Neural progenitor cell (in vitro differentiated cells): ENCODE measurements around the gene MFSD12. TPM values are rescaled to one million over a fixed set of nuclear protein-coding genes. Genes with fewer than 3 reads are reported as not detected.

Experiments
- DNase-seq: peaks from one replicate; pipeline ENCODE4 v3.0.0-alpha.2; 2016; ENCODE audit warnings: low spot score
- H2AFZ ChIP-seq: fragments of 200-600 bp; sonication (generic); replicated peaks from 2 replicates; pipeline ENCODE4 v1.6.1; 2016; ENCODE audit warnings: antibody characterized with exemption
- H3F3A ChIP-seq: fragments of 200-600 bp; sonication (generic); 2 replicates; pipeline ENCODE4 v1.6.1; 2016; ENCODE audit warnings: antibody characterized with exemption, low read depth
- H3K27ac ChIP-seq: fragments of 200-600 bp; sonication (generic); 2 replicates; pipeline ENCODE4 v1.5.1; 2016; ENCODE audit warnings: mild to moderate bottlenecking
- H3K27me3 ChIP-seq: fragments of 200-600 bp; sonication (generic); 2 replicates; pipeline ENCODE4 v1.6.1; 2016; ENCODE audit warnings: mild to moderate bottlenecking, moderate library complexity
- H3K36me3 ChIP-seq: fragments of 200-600 bp; sonication (generic); 2 replicates; pipeline ENCODE4 v1.5.1; 2016
- H3K4me1 ChIP-seq: fragments of 200-600 bp; sonication (generic); 2 replicates; pipeline ENCODE4 v1.6.1; 2016; ENCODE audit warnings: mixed run types
- H3K4me2 ChIP-seq: fragments of 200-600 bp; sonication (generic); 2 replicates; pipeline ENCODE4 v1.6.1; 2016
- H3K4me3 ChIP-seq: fragments of 200-600 bp; sonication (generic); 2 replicates; pipeline ENCODE4 v1.5.1; 2016
- H3K79me2 ChIP-seq: fragments of 200-600 bp; sonication (generic); 2 replicates; pipeline ENCODE4 v1.6.1; 2016; ENCODE audit warnings: low read depth
- H3K9ac ChIP-seq: fragments of 200-600 bp; sonication (generic); 2 replicates; pipeline ENCODE4 v1.6.1; 2016
- H3K9me3 ChIP-seq: fragments of 200-600 bp; sonication (generic); 2 replicates; pipeline ENCODE4 v1.5.1; 2016; ENCODE audit warnings: low read depth
- H4K20me1 ChIP-seq: fragments of 200-600 bp; sonication (generic); 2 replicates; pipeline ENCODE4 v1.6.1; 2016; ENCODE audit warnings: low read depth
- H3K27ac Mint-ChIP-seq: 3 replicates; pipeline ENCODE4 v1.8.0; 2021; ENCODE audit warnings: mixed read lengths
- H3K27me3 Mint-ChIP-seq: 2 replicates; pipeline ENCODE4 v1.8.0; 2022; ENCODE audit warnings: low read depth, mild to moderate bottlenecking, inconsistent platforms, moderate library complexity, mixed read lengths; ENCODE audit not compliant: insufficient read depth
- H3K36me3 Mint-ChIP-seq: 3 replicates; pipeline ENCODE4 v1.8.0; 2021; ENCODE audit warnings: mixed read lengths
- H3K4me1 Mint-ChIP-seq: 3 replicates; pipeline ENCODE4 v1.8.0; 2021; ENCODE audit warnings: mixed read lengths
- H3K4me3 Mint-ChIP-seq: 3 replicates; pipeline ENCODE4 v1.8.0; 2021; ENCODE audit warnings: mild to moderate bottlenecking, moderate library complexity, mixed read lengths
- H3K9me3 Mint-ChIP-seq: 3 replicates; pipeline ENCODE4 v1.8.0; 2020; ENCODE audit warnings: mixed read lengths
- EZH2 ChIP-seq: fragments of 200-600 bp; sonication (generic); IDR thresholded peaks from 2 replicates; pipeline ENCODE4 v1.6.1; 2017; ENCODE audit warnings: antibody characterized with exemption, mild to moderate bottlenecking, moderate library complexity
- EZH2phosphoT487 ChIP-seq: fragments of 200-600 bp; sonication (generic); IDR thresholded peaks from 2 replicates; pipeline ENCODE4 v1.6.1; 2017; ENCODE audit warnings: antibody characterized with exemption
- total RNA-seq: library from RNA; depleted of rRNA; stranded (reverse); fragments of >200 nt; gene quantifications from 2 replicates; pipeline ENCODE4 v1.2.3, GENCODE V29; 2015; ENCODE audit warnings: low replicate concordance
- TF ChIP-seq, protein P1 (sequence below): fragments of 200-600 bp; sonication (generic); IDR thresholded peaks from 2 replicates; pipeline ENCODE4 v1.5.1; 2017; ENCODE audit warnings: antibody characterized with exemption, mild to moderate bottlenecking

MFSD12 gene
- total RNA-seq, 1 donor from 2014 or later, result 34.1 TPM

DNA sequence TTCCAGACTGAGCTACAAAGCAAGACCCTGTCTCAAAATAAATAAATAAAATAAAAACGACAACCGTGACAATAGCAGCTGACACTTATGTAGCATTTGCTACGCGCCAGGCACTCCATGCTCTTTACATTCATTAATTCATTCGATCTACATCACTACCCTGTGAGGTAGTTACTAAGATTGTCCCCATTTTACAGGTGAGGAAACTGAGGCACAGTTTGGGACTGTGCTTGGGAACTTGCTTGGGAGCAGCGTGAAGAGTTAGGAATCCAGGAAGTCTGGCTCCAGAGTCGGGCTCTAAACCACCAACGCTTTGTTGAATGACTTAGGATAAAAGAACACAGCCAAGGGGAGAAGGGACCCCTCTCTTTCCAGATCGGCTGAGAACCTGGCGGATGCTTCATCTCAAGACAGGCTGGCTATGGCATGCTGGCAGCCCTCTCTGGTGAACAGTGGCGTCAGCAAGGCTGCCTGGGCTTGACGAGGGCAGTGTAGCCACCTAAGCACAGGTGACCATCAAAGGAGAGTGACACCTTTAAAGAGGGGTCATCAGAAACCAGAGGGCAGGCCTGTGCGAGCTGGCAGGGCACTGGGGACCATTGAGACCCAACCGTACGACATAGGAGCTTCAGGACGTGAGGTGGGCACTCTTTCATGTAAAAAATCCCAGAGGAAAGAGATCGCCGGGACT lies 57.5 kb downstream of the MFSD12 start:
- Mint-ChIP-seq H3K9me3 (no peaks in the 10 kb centered on the region), H3K36me3 (peaks cover 8% of the 10 kb centered on the region), H3K27me3 (peaks cover 2% of the 10 kb centered on the region), H3K27ac (peak overlapping the region; percentile 92), H3K4me3 (peak overlapping the region; percentile 93), H3K4me1 (peaks cover 21% of the 10 kb centered on the region)
- H3K4me2 ChIP-seq, result peak overlapping the region; percentile 85
- no peaks in the 10 kb centered on the region for H3K36me3 ChIP-seq
- DNase-seq, result no peak
- no peaks in the 10 kb centered on the region for H3K9me3 ChIP-seq
- H2AFZ ChIP-seq, result peak overlapping the region; percentile 99
- peak overlapping the region; percentile 98 for H3K27ac ChIP-seq
- TF ChIP-seq EZH2 (no peak), EZH2phosphoT487 (no peak)
- TF ChIP-seq, protein P1, sequence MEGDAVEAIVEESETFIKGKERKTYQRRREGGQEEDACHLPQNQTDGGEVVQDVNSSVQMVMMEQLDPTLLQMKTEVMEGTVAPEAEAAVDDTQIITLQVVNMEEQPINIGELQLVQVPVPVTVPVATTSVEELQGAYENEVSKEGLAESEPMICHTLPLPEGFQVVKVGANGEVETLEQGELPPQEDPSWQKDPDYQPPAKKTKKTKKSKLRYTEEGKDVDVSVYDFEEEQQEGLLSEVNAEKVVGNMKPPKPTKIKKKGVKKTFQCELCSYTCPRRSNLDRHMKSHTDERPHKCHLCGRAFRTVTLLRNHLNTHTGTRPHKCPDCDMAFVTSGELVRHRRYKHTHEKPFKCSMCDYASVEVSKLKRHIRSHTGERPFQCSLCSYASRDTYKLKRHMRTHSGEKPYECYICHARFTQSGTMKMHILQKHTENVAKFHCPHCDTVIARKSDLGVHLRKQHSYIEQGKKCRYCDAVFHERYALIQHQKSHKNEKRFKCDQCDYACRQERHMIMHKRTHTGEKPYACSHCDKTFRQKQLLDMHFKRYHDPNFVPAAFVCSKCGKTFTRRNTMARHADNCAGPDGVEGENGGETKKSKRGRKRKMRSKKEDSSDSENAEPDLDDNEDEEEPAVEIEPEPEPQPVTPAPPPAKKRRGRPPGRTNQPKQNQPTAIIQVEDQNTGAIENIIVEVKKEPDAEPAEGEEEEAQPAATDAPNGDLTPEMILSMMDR, result no peak
- H3K79me2 ChIP-seq, result peaks cover 27% of the 10 kb centered on the region
- peak overlapping the region; percentile 83 for H3K4me3 ChIP-seq
- no peaks in the 10 kb centered on the region for H4K20me1 ChIP-seq
- H3K4me1 ChIP-seq, result peaks cover 9% of the 10 kb centered on the region
- H3K27me3 ChIP-seq, result no peaks in the 10 kb centered on the region
- peaks cover 3% of the 10 kb centered on the region for H3F3A ChIP-seq
- peak overlapping the region; percentile 98 for H3K9ac ChIP-seq

DNA sequence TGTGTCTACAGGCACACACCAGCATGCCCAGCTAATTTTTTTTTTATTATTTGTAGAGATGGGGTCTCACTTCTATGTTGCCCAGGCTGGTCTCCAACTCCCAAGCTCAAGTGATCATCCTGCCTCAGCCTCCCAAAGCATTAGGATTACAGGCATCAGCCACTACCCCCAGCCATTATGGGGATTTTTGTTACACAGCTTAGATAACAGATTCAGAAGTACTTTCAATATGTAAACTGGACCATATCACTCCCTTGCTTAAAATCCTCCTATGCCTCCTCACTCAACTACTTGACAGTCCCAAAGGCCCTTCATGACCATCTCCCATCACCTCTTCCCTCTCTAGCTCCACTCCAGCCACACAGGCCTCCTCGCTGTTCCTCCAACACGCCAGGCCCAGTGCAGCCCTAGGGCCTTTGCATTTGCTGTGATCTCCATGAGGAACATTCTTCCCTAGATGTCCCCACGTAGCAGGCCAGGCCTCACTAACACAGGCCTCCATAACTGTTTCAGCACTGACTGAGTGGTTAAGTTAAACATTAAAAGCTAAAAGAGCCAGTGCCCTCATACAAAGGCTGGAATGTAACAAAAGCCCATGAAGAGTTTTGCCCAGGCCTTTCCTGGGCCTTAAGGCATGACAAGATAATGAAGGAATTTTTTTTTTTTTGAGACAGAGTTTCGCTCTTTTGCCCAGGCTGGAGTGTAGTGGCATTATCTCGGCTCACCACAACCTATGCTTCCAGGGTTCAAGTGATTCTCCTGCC lies 59.4 kb downstream of the MFSD12 start:
- H3K4me3 ChIP-seq, result no peak overlapping the region
- H3K36me3 ChIP-seq, result no peaks in the 10 kb centered on the region
- no peak overlapping the region for H3K4me2 ChIP-seq
- no peaks in the 10 kb centered on the region for H4K20me1 ChIP-seq
- peaks cover 12% of the 10 kb centered on the region for H3K36me3 Mint-ChIP-seq
- H3K9me3 Mint-ChIP-seq, result no peaks in the 10 kb centered on the region
- peaks cover 6% of the 10 kb centered on the region for H3K4me1 ChIP-seq
- H3K4me1 Mint-ChIP-seq, result peaks cover 13% of the 10 kb centered on the region
- H2AFZ ChIP-seq, result no peak overlapping the region
- H3K27ac ChIP-seq, result no peak overlapping the region
- no peak for DNase-seq
- TF ChIP-seq, protein P1, result no peak
- TF ChIP-seq EZH2, result no peak
- TF ChIP-seq EZH2phosphoT487, result no peak
- H3K79me2 ChIP-seq, result peaks cover 27% of the 10 kb centered on the region
- no peaks in the 10 kb centered on the region for H3F3A ChIP-seq
- H3K9ac ChIP-seq, result no peak overlapping the region
- H3K4me3 Mint-ChIP-seq, result no peak overlapping the region
- no peak overlapping the region for H3K27ac Mint-ChIP-seq
- H3K9me3 ChIP-seq, result no peaks in the 10 kb centered on the region
- H3K27me3 Mint-ChIP-seq, result no peaks in the 10 kb centered on the region
- no peaks in the 10 kb centered on the region for H3K27me3 ChIP-seq

DNA sequence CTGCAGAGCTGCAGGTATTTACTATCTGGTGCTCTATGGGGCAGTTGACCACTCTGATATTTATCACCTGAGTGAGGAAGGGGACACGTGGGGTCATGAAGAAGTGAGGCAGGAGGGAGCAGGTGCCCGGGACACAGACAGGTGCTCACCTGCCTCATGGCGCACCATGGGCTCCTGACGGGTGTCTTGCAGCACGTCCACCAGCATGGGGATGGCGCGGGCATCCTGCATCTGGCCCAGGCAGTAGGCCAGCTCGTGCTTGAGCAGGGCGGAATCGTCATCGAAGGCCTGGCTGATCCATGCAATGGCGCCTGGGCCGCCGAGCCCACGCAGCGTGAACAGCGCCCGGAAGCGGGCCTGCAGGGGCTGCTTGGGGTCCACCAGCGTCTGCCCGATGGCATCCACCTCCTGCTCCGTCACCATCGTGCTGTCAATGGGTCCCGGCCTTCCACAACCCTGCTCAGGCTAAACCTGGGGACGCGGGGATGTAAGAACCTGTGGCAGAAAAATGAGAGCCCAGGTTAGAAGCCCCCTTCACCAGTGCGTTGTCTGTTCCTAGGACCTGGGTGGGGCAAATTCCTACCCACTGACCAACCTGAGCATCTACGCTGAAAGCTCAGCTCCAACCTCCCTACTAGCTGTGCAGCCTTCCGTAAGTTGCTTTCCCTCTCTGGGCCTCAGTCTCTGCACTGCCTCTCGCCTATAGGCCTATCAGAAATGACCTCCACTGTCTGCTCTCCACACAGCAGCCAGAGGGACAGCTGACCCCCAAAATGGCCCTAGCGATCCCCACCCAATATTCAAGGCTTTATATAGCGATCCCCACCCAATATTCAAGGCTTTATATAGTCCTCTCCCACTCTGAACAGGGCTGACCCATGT lies 60.8 kb downstream of the MFSD12 start:
- DNase-seq, result no peak
- Mint-ChIP-seq H3K27me3 (no peaks in the 10 kb centered on the region), H3K27ac (no peak overlapping the region), H3K4me3 (no peak overlapping the region), H3K9me3 (no peaks in the 10 kb centered on the region), H3K36me3 (peaks cover 14% of the 10 kb centered on the region), H3K4me1 (peaks cover 13% of the 10 kb centered on the region)
- Histone ChIP-seq H3K9ac (no peak overlapping the region), H4K20me1 (no peaks in the 10 kb centered on the region), H3K9me3 (no peaks in the 10 kb centered on the region), H3K4me3 (no peak overlapping the region), H3K27me3 (no peaks in the 10 kb centered on the region), H3K4me1 (peaks cover 6% of the 10 kb centered on the region), H3K4me2 (no peak overlapping the region), H2AFZ (no peak overlapping the region), H3K36me3 (no peaks in the 10 kb centered on the region), H3K27ac (no peak overlapping the region), H3F3A (no peaks in the 10 kb centered on the region), H3K79me2 (peaks cover 27% of the 10 kb centered on the region)
- TF ChIP-seq EZH2phosphoT487 (no peak), EZH2 (no peak)
- TF ChIP-seq, protein P1, result no peak
